IPS-15b (cell line): ENCODE results near the gene NTN5.
"Not testable (repeated sequence)": the region's sequence is repeated elsewhere in the genome, so short reads cannot be mapped to it uniquely, and the experiment has no call there.

Experiments
- H3K27me3 ChIP-seq: one replicate; pipeline ENCODE4 v1.6.1; 2013; ENCODE audit warnings: low read length; ENCODE audit not compliant: control insufficient read depth, insufficient read depth
- H3K36me3 ChIP-seq: one replicate; pipeline ENCODE4 v1.6.1; 2013; ENCODE audit warnings: low read length; ENCODE audit not compliant: control insufficient read depth, insufficient read depth
- H3K4me1 ChIP-seq: one replicate; pipeline ENCODE4 v1.6.1; 2013; ENCODE audit warnings: mild to moderate bottlenecking, low read length; ENCODE audit not compliant: control insufficient read depth, insufficient read depth
- H3K4me3 ChIP-seq: one replicate; pipeline ENCODE4 v1.5.1; 2013; ENCODE audit warnings: low read depth, low read length
- H3K9ac ChIP-seq: one replicate; pipeline ENCODE4 v1.6.1; 2013; ENCODE audit warnings: low read depth, mild to moderate bottlenecking, low read length
- H3K9me3 ChIP-seq: one replicate; pipeline ENCODE4 v1.6.1; 2013; ENCODE audit warnings: mild to moderate bottlenecking, low read length; ENCODE audit not compliant: control insufficient read depth, insufficient read depth

NTN5 gene

GRCh38 chr19:48672994-48673393, at the start of gene NTN5:
Gene NTN5 (minus strand): TSS chr19:48673017. CDS start chr19:48670986, 2,031 bp downstream.
- Histone ChIP-seq H3K9ac (no peak within 1 kb of the TSS), H3K4me3 (peak within 1 kb of the TSS; percentile 30), H3K9me3 (no peaks in the 10 kb centered on the region), H3K27me3 (peaks cover 8% of the 10 kb centered on the region), H3K4me1 (peaks cover 13% of the 10 kb centered on the region), H3K36me3 (no peaks in the 10 kb centered on the region)

DNA sequence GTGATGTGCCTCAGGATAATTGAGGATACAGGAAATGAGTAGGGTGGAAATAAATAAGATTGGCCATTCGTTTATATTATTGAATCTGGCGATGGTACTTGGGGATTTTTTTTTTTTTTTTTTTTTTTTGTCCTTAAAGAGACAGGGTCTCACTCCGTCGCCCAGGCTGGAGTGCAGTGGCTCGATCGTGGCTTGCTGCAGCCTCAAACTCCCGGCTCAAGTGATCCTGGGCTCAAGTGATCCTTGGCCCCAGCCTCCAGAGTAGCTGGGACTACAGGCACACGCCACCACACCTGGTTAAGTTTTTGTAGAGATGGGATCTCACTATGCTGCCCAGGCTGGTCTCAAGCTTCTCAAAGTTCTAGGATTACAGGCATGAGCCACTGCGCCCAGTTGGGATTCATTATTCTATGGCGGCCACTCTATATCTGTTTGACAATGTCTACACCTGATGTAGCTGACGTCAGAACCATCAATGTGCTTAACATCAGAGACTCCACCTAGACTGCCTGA, 49.4 kb upstream of the NTN5 start:
- Histone ChIP-seq H3K36me3 (no peaks in the 10 kb centered on the region), H3K27me3 (no peaks in the 10 kb centered on the region), H3K9ac (no peak overlapping the region), H3K4me3 (no peak overlapping the region), H3K4me1 (peaks cover 7% of the 10 kb centered on the region), H3K9me3 (no peaks in the 10 kb centered on the region)

- H3K9ac ChIP-seq = peak overlapping the region; percentile 70
Measured at GRCh38 chr19:48720613-48721296, 47.9 kb upstream of the NTN5 start.

GRCh38 chr19:48720251-48720612, 47.4 kb upstream of the NTN5 start:
- H3K9ac ChIP-seq = no peak overlapping the region
- H3K36me3 ChIP-seq = no peaks in the 10 kb centered on the region
- no peaks in the 10 kb centered on the region for H3K9me3 ChIP-seq
- peaks cover 10% of the 10 kb centered on the region for H3K4me1 ChIP-seq
- no peaks in the 10 kb centered on the region for H3K27me3 ChIP-seq
- peak overlapping the region; percentile 84 for H3K4me3 ChIP-seq

More at GRCh38 chr19:48720613-48721296, 47.9 kb upstream of the NTN5 start:
- Histone ChIP-seq H3K9me3 (no peaks in the 10 kb centered on the region), H3K27me3 (no peaks in the 10 kb centered on the region), H3K4me3 (peak overlapping the region; percentile 84), H3K4me1 (peaks cover 10% of the 10 kb centered on the region), H3K36me3 (no peaks in the 10 kb centered on the region)

GRCh38 chr19:48719263-48720171, 46.7 kb upstream of the NTN5 start, which contains the start of gene MAMSTR:
Gene MAMSTR (minus strand): TSS chr19:48719725. CDS start chr19:48719031, 694 bp downstream.
- Histone ChIP-seq H3K9ac (no peak within 1 kb of the TSS), H3K4me1 (peaks cover 12% of the 10 kb centered on the region), H3K9me3 (no peaks in the 10 kb centered on the region), H3K27me3 (no peaks in the 10 kb centered on the region), H3K36me3 (no peaks in the 10 kb centered on the region), H3K4me3 (peak within 1 kb of the TSS; percentile 84)

DNA sequence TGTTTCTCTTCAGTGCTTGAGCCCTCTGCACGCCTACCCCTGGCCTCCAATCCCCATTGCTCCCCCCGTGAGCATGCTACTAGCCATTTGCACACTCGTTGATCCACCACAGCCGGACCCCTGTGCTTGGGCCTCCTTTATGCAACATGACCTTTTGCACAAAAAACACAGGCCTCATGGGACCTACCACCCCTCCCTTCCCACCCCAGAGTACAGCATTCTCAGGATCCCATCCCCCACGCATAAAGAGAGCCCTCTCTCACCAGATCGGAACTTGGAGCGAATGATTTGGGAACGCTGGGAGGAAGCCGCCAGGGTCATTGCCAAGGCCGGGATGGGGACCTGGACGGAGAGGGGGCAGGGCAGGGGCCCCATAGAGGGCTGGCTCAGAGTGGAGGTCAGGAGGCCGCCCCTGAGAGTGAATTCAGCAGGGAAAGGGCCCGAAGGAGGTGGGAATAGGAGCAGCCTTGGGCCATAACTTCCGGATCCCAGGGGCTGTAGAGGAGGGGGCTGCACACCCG, 46.0 kb upstream of the NTN5 start:
- no peaks in the 10 kb centered on the region for H3K9me3 ChIP-seq
- H3K27me3 ChIP-seq = no peaks in the 10 kb centered on the region
- no peak overlapping the region for H3K9ac ChIP-seq
- peak overlapping the region; percentile 84 for H3K4me3 ChIP-seq
- H3K36me3 ChIP-seq = no peaks in the 10 kb centered on the region
- H3K4me1 ChIP-seq = peaks cover 12% of the 10 kb centered on the region

GRCh38 chr19:48718106-48718505, 45.3 kb upstream of the NTN5 start:
- H3K4me1 ChIP-seq = peaks cover 12% of the 10 kb centered on the region
- H3K9me3 ChIP-seq, H3K4me3 ChIP-seq, H3K9ac ChIP-seq, H3K27me3 ChIP-seq, H3K36me3 ChIP-seq: not testable (repeated sequence)

GRCh38 chr19:48716562-48717291, 43.9 kb upstream of the NTN5 start:
- peaks cover 12% of the 10 kb centered on the region for H3K4me1 ChIP-seq
- peak overlapping the region; percentile 41 for H3K4me3 ChIP-seq
- no peaks in the 10 kb centered on the region for H3K27me3 ChIP-seq
- H3K9ac ChIP-seq = no peak overlapping the region
- H3K9me3 ChIP-seq = no peaks in the 10 kb centered on the region
- no peaks in the 10 kb centered on the region for H3K36me3 ChIP-seq

GRCh38 chr19:48715681-48716171, 42.9 kb upstream of the NTN5 start:
- Histone ChIP-seq H3K27me3 (no peaks in the 10 kb centered on the region), H3K9me3 (no peaks in the 10 kb centered on the region), H3K9ac (no peak overlapping the region), H3K4me3 (no peak overlapping the region), H3K4me1 (peaks cover 12% of the 10 kb centered on the region), H3K36me3 (no peaks in the 10 kb centered on the region)

- Histone ChIP-seq H3K27me3 (no peaks in the 10 kb centered on the region), H3K36me3 (no peaks in the 10 kb centered on the region), H3K9me3 (no peaks in the 10 kb centered on the region), H3K4me1 (peaks cover 12% of the 10 kb centered on the region), H3K4me3 (peak overlapping the region; percentile 66), H3K9ac (peak overlapping the region; percentile 47)
Measured at GRCh38 chr19:48714759-48715675, 42.2 kb upstream of the NTN5 start.
